Measurements from ENCODE around the gene KHK. TPM values are rescaled to one million over a fixed set of nuclear protein-coding genes. Genes with fewer than 3 reads are reported as not detected.

The KHK gene
- total RNA-seq, 2 donors from 2014 or later: 2.5 to 5.1 TPM

- H3K36me3 Mint-ChIP-seq: peaks cover 22% of the 10 kb centered on the region
- ATAC-seq (peak; percentile 90 to 91), DNase-seq (ENCODE audit: low spot score) (peak; percentile 97)
- peaks cover 26 to 37% of the 10 kb centered on the region in 2 donors for H3K4me1 Mint-ChIP-seq (ENCODE audit: low read depth in 2 of 2)
- peak within 1 kb of the TSS; percentile 98 to 100 for H3K27ac Mint-ChIP-seq
- H3K27me3 Mint-ChIP-seq: peaks cover 0 to 2% of the 10 kb centered on the region in 2 donors
- peak within 1 kb of the TSS; percentile 88 for H3K4me3 Mint-ChIP-seq
- no peaks in the 10 kb centered on the region for H3K9me3 Mint-ChIP-seq
These were observed 35.3 kb upstream of the KHK start, which contains the start of gene AGBL5 for GRCh38 chr2:27050996-27051901. Gene AGBL5 (plus strand): TSS chr2:27051668. CDS start chr2:27052959, 1,291 bp downstream.

- no peak for DNase-seq (ENCODE audit: low spot score)
- Mint-ChIP-seq H3K4me1 (ENCODE audit: low read depth in 2 of 2) (peaks cover 26 to 37% of the 10 kb centered on the region in 2 donors), H3K4me3 (peak overlapping the region; percentile 88), H3K27me3 (peaks cover 0 to 2% of the 10 kb centered on the region in 2 donors), H3K9me3 (no peaks in the 10 kb centered on the region), H3K27ac (peak overlapping the region; percentile 98 to 100), H3K36me3 (peaks cover 22% of the 10 kb centered on the region)
- no peak for ATAC-seq
These were observed 34.5 kb upstream of the KHK start for GRCh38 chr2:27051902-27052645.

- Mint-ChIP-seq H3K36me3 (peaks cover 22% of the 10 kb centered on the region), H3K4me1 (ENCODE audit: low read depth in 2 of 2) (peaks cover 26 to 35% of the 10 kb centered on the region in 2 donors), H3K9me3 (no peaks in the 10 kb centered on the region), H3K4me3 (peak overlapping the region; percentile 26), H3K27me3 (peaks cover 0 to 2% of the 10 kb centered on the region in 2 donors), H3K27ac (peak overlapping the region in 1 of 2 donors; percentile 19)
- no peak for DNase-seq (ENCODE audit: low spot score)
- no peak for ATAC-seq
These were observed 33.3 kb upstream of the KHK start for GRCh38 chr2:27053321-27053720.

GRCh38 chr2:27053776-27054175 is 32.8 kb upstream of the KHK start:
- Mint-ChIP-seq H3K4me3 (no peak overlapping the region), H3K27ac (peak overlapping the region in 1 of 2 donors; percentile 29), H3K36me3 (peaks cover 22% of the 10 kb centered on the region), H3K27me3 (peaks cover 0 to 2% of the 10 kb centered on the region in 2 donors), H3K9me3 (no peaks in the 10 kb centered on the region), H3K4me1 (ENCODE audit: low read depth in 2 of 2) (peaks cover 26 to 34% of the 10 kb centered on the region in 2 donors)
- ATAC-seq (no peak), DNase-seq (ENCODE audit: low spot score) (no peak)

GRCh38 chr2:27054721-27055120 is 31.9 kb upstream of the KHK start:
- Mint-ChIP-seq H3K4me3 (no peak overlapping the region), H3K4me1 (ENCODE audit: low read depth in 2 of 2) (peaks cover 22 to 30% of the 10 kb centered on the region in 2 donors), H3K9me3 (no peaks in the 10 kb centered on the region), H3K27me3 (peaks cover 0 to 2% of the 10 kb centered on the region in 2 donors), H3K27ac (peak overlapping the region in 1 of 2 donors; percentile 29), H3K36me3 (peaks cover 22% of the 10 kb centered on the region)
- DNase-seq (ENCODE audit: low spot score) (no peak), ATAC-seq (no peak)

- Mint-ChIP-seq H3K4me3 (no peak overlapping the region), H3K4me1 (ENCODE audit: low read depth in 2 of 2) (peaks cover 3 to 12% of the 10 kb centered on the region in 2 donors), H3K27me3 (no peaks in the 10 kb centered on the region), H3K27ac (no peak overlapping the region), H3K9me3 (no peaks in the 10 kb centered on the region), H3K36me3 (peaks cover 16% of the 10 kb centered on the region)
- DNase-seq (ENCODE audit: low spot score): peak; percentile 44
- ATAC-seq: no peak
These were observed 29.4 kb upstream of the KHK start for GRCh38 chr2:27057184-27057583.

GRCh38 chr2:27058210-27058609 is 28.4 kb upstream of the KHK start:
- Mint-ChIP-seq H3K27me3 (no peaks in the 10 kb centered on the region), H3K36me3 (peaks cover 22% of the 10 kb centered on the region), H3K27ac (no peak overlapping the region), H3K4me1 (ENCODE audit: low read depth in 2 of 2) (peaks cover 0 to 9% of the 10 kb centered on the region in 2 donors), H3K9me3 (no peaks in the 10 kb centered on the region), H3K4me3 (no peak overlapping the region)
- ATAC-seq (peak in 1 of 2 donors; percentile 32), DNase-seq (ENCODE audit: low spot score) (peak; percentile 42)

GRCh38 chr2:27059141-27059820 is 27.3 kb upstream of the KHK start:
- H3K9me3 Mint-ChIP-seq: no peaks in the 10 kb centered on the region
- no peaks in the 10 kb centered on the region for H3K27me3 Mint-ChIP-seq
- peaks cover 18% of the 10 kb centered on the region for H3K36me3 Mint-ChIP-seq
- peak; percentile 55 for DNase-seq (ENCODE audit: low spot score)
- H3K4me1 Mint-ChIP-seq (ENCODE audit: low read depth in 2 of 2): peaks cover 0 to 3% of the 10 kb centered on the region in 2 donors
- ATAC-seq: no peak
- no peak overlapping the region for H3K4me3 Mint-ChIP-seq
- H3K27ac Mint-ChIP-seq: no peak overlapping the region

GRCh38 chr2:27060323-27060722 is 26.2 kb upstream of the KHK start:
- ATAC-seq: no peak
- Mint-ChIP-seq H3K4me1 (ENCODE audit: low read depth in 2 of 2) (peaks cover 0 to 4% of the 10 kb centered on the region in 2 donors), H3K9me3 (no peaks in the 10 kb centered on the region), H3K36me3 (peaks cover 15% of the 10 kb centered on the region), H3K27me3 (no peaks in the 10 kb centered on the region), H3K27ac (no peak overlapping the region), H3K4me3 (no peak overlapping the region)
- DNase-seq (ENCODE audit: low spot score): peak; percentile 39

- Mint-ChIP-seq H3K36me3 (peaks cover 26% of the 10 kb centered on the region), H3K9me3 (no peaks in the 10 kb centered on the region), H3K4me3 (no peak overlapping the region), H3K27me3 (no peaks in the 10 kb centered on the region), H3K4me1 (ENCODE audit: low read depth in 2 of 2) (peaks cover 17 to 33% of the 10 kb centered on the region in 2 donors), H3K27ac (peak overlapping the region in 1 of 2 donors; percentile 44)
- no peak for ATAC-seq
- DNase-seq (ENCODE audit: low spot score): no peak
These were observed 21.4 kb upstream of the KHK start for GRCh38 chr2:27065128-27065527.

- H3K4me3 Mint-ChIP-seq: no peak overlapping the region
- H3K36me3 Mint-ChIP-seq: peaks cover 30% of the 10 kb centered on the region
- ATAC-seq (no peak), DNase-seq (ENCODE audit: low spot score) (no peak)
- H3K27me3 Mint-ChIP-seq: no peaks in the 10 kb centered on the region
- no peaks in the 10 kb centered on the region for H3K9me3 Mint-ChIP-seq
- peaks cover 33 to 44% of the 10 kb centered on the region in 2 donors for H3K4me1 Mint-ChIP-seq (ENCODE audit: low read depth in 2 of 2)
- H3K27ac Mint-ChIP-seq: peak overlapping the region in 1 of 2 donors; percentile 67
These were observed 19.2 kb upstream of the KHK start for GRCh38 chr2:27067385-27067784.

- no peak for ATAC-seq
- no peak for DNase-seq (ENCODE audit: low spot score)
These were observed 17.1 kb upstream of the KHK start for GRCh38 chr2:27069436-27069835.

GRCh38 chr2:27069961-27070618 is 16.5 kb upstream of the KHK start:
- Mint-ChIP-seq H3K36me3 (peaks cover 25% of the 10 kb centered on the region), H3K4me3 (peak overlapping the region; percentile 98), H3K4me1 (ENCODE audit: low read depth in 2 of 2) (peaks cover 57 to 62% of the 10 kb centered on the region in 2 donors), H3K27me3 (no peaks in the 10 kb centered on the region), H3K9me3 (no peaks in the 10 kb centered on the region), H3K27ac (peak overlapping the region; percentile 94 to 97)
- no peak for ATAC-seq
- DNase-seq (ENCODE audit: low spot score): no peak

More at GRCh38 chr2:27069436-27069835, 17.1 kb upstream of the KHK start:
- H3K9me3 Mint-ChIP-seq: no peaks in the 10 kb centered on the region
- no peaks in the 10 kb centered on the region for H3K27me3 Mint-ChIP-seq
- peaks cover 50 to 55% of the 10 kb centered on the region in 2 donors for H3K4me1 Mint-ChIP-seq (ENCODE audit: low read depth in 2 of 2)
- H3K4me3 Mint-ChIP-seq: peak overlapping the region; percentile 98
- peaks cover 25% of the 10 kb centered on the region for H3K36me3 Mint-ChIP-seq
- peak overlapping the region; percentile 94 to 97 for H3K27ac Mint-ChIP-seq
